AG09319 (cell line): ENCODE results near the gene KRT13.
"Not testable (repeated sequence)": the region's sequence is repeated elsewhere in the genome, so short reads cannot be mapped to it uniquely, and the experiment has no call there.

Experiments
- DNase-seq: peaks from one replicate; pipeline ENCODE4 v3.0.0-alpha.2; 2010; ENCODE audit warnings: low read depth; ENCODE audit errors: extremely low read depth
- TF ChIP-seq, protein P1 (sequence below): IDR thresholded peaks from 2 replicates; pipeline ENCODE4 v1.5.1; 2011; ENCODE audit warnings: low read depth, mild to moderate bottlenecking, inconsistent platforms, low read length, moderate library complexity

Gene KRT13

DNA sequence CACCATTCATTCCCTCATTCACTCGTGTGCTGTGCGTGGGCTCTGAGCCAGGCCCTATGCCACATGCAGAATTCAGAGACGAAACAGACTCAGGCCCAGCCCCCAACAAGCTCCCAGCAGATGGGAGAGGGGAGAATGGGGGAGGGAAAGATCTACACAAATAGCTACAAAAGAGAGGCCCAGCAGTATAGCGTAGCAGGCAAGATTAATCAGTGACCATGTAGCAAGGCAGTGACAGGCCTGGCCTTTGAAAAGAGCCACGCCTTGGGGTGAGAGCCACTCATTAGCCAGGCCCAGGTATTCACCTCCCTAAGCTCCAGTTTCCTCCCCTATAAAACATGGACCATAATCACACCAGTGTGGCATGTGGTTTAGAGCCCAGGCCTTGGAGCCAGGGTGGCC is 39.1 kb upstream of the KRT13 start:
- no peak for DNase-seq
- TF ChIP-seq, protein P1, sequence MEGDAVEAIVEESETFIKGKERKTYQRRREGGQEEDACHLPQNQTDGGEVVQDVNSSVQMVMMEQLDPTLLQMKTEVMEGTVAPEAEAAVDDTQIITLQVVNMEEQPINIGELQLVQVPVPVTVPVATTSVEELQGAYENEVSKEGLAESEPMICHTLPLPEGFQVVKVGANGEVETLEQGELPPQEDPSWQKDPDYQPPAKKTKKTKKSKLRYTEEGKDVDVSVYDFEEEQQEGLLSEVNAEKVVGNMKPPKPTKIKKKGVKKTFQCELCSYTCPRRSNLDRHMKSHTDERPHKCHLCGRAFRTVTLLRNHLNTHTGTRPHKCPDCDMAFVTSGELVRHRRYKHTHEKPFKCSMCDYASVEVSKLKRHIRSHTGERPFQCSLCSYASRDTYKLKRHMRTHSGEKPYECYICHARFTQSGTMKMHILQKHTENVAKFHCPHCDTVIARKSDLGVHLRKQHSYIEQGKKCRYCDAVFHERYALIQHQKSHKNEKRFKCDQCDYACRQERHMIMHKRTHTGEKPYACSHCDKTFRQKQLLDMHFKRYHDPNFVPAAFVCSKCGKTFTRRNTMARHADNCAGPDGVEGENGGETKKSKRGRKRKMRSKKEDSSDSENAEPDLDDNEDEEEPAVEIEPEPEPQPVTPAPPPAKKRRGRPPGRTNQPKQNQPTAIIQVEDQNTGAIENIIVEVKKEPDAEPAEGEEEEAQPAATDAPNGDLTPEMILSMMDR = no peak

DNA sequence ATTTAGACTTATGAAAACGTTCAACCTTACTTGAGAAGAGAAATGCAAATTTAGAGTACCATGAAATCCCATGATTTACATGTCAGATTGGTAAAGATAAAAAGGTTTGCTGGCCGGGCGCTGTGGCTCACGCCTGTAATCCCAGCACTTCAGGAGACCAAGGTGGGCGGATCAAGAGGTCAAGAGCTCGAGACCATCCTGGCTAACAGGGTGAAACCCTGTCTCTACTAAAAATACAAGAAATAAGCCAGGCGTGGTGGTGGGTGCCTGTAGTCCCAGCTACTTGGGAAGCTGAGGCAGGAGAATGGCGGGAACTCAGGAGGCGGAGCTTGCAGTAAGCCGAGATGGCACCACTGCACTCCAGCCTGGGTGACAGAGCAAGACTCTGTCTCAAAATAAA is 37.4 kb upstream of the KRT13 start:
- DNase-seq = not testable (repeated sequence)

DNA sequence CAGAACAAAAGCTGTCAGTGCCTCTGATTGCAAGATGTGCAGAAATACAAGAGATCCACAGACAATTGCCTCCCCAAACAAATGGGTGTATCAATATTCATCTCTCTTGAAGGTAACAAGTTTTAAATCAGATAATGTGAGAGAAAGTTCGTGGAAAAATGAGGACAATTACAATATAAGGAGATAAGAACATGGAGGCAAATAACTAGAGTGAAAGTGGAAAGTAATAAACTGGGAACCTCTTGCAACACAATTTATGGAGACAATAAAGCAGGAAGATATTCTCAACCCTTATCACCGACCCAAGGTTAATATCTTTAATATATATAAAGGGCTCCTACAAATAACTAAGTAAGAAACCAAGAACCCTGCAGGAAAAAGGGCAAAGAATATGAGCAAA is 36.9 kb upstream of the KRT13 start:
- TF ChIP-seq, protein P1 = no peak
- DNase-seq = no peak

DNA sequence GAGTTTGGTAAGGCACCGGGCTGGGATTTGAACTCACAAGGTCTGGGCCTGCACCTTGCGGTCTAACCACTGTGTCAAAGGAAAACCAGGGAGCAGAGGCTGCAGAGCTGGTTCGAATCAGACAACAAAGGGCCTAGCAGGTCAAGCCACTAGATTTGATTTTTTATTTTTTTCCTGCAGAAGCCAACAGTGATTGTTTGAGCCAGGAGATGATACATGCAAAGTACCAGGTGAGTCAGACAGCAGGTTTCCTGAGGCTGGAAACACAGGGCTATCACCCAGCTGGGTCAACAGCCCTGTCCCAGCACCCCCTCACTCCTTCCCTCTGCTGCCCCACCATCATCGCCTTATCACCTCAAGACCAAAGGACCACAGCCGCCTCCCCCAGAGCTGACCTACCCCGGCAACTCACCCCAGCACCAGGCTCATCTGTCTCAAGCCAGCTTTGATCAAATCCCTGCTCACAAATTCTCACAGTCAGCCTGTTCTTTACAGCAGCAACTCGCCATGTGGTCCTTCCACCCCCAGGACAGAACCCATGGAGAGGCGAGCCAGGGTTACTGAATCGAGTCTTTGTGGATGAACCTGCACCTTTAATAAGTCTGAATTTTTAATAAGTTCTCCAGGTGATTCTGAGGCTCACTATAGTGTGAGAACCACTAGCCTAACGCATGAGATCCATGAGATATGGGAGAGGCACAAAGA is 35.7 kb upstream of the KRT13 start:
- no peak for DNase-seq
- TF ChIP-seq, protein P1 = no peak

DNA sequence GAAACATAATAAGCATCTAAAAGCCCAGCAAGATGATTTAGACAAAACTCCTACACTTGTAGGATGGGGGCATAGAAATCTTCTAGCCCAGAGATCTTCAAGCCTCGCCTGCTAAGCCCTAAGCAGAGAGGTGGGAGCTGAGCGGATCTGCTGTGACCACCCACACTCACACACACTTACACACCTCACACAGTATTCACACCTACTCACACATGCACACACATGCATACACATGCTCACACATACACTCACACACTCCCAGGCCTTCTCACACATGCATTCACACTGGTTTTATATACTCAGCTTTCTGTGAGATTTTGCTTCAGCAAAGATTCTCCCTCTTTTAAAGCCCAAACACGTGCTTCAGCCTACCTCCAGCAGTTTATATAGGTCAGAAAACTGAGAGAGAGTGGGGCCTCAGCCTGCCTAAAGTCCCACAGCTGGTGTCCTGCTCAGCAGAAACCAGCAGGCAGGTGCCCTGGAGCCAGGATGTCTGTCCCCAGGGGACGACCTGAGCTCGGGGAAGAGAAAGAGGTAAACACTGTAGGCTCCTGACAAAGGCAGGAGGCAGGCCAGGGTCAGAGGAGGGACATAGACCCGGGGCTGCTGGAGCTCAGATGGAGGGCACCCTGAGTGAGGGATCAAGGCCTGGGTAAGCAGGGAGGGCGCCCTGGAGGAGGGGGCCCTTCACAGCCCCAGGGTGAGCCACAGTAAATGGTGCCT is 34.7 kb upstream of the KRT13 start:
- TF ChIP-seq, protein P1 = no peak
- DNase-seq = no peak

DNA sequence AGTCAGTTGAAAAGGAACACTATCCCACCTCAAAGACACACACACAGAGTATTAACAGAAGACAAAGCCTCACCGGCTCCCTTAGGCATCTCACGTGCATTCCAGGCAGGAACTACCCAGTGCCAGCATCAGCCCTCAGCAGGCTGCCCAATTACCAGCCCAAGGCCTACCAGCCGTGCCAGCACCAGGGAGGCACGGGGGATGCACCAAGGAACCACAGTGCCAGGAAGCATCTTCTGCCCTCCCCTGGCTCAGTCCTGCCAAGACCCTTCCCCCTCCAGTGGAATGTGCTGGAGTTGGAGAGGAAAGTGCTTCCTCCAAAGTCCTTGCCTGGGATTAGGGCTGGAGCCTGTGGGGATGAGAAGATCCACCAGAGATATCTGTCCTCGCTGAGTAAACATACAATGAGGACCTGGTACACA is 33.7 kb upstream of the KRT13 start:
- DNase-seq = no peak

DNA sequence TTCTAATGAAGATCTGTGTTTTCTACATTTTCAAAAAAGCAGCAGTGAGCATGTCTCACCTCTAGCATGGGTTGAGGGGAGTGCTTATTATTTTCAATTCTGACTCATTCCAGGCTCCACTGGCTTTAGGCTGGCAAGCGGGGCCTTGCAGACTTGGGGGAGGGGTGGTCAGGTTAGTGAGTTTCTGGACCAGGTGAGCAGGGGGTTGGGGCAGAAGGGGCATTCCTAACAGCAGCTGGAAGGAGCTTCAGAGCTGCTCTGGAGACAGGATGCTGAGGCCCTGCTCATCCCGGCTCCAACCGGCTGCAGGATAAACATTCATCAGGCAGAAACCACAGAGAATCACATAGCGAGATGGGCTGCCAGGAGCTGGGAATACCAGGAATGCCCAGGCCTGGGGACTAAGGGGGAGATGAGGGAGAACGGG is 33.2 kb upstream of the KRT13 start:
- TF ChIP-seq, protein P1 = no peak
- no peak for DNase-seq

More for the DNA sequence above, 33.7 kb upstream of the KRT13 start:
- TF ChIP-seq, protein P1 = no peak
